HFFc6 (cell line): ENCODE data around the gene SMIM32. TPM values are rescaled to one million over a fixed set of nuclear protein-coding genes. Genes with fewer than 3 reads are reported as not detected.

Experiments
- DNase-seq: peaks from one replicate; pipeline ENCODE4 v3.0.0-alpha.2; 2018
- H3K27ac Mint-ChIP-seq: 2 replicates; pipeline ENCODE4 v1.8.0; 2020; ENCODE audit warnings: mild to moderate bottlenecking, mixed read lengths
- H3K27me3 Mint-ChIP-seq: 2 replicates; pipeline ENCODE4 v1.8.0; 2021; ENCODE audit warnings: mild to moderate bottlenecking, moderate library complexity, mixed read lengths; ENCODE audit not compliant: insufficient read depth
- H3K36me3 Mint-ChIP-seq: 2 replicates; pipeline ENCODE4 v1.8.0; 2021; ENCODE audit warnings: low read depth, mixed read lengths
- H3K4me1 Mint-ChIP-seq: 2 replicates; pipeline ENCODE4 v1.8.0; 2020; ENCODE audit warnings: low read depth, mixed read lengths
- H3K4me3 Mint-ChIP-seq: 2 replicates; pipeline ENCODE4 v1.8.0; 2020; ENCODE audit warnings: mild to moderate bottlenecking, moderate library complexity, mixed read lengths
- H3K9me3 Mint-ChIP-seq: 2 replicates; pipeline ENCODE4 v1.8.0; 2020; ENCODE audit warnings: mild to moderate bottlenecking, mixed read lengths
- total RNA-seq, 6 experiments: library from RNA; stranded (reverse); fragmentation: NEBNext Ultra II Directional; extraction: Animal tissue kit (Norgen Biotek cat#: 25700); gene quantifications; 2 replicates in 1 of 6; 3 replicates in 5 of 6; pipeline ENCODE4 v1.2.3, GENCODE V29; 2021
- TF ChIP-seq, protein P1 (sequence below): fragments of 200-600 bp; sonication (generic); IDR thresholded peaks from 2 replicates; pipeline ENCODE4 v1.5.0; 2021; ENCODE audit warnings: antibody characterized with exemption, mild to moderate bottlenecking

The SMIM32 gene
- total RNA-seq, 6 experiments from 2014 or later, result not detected

DNA sequence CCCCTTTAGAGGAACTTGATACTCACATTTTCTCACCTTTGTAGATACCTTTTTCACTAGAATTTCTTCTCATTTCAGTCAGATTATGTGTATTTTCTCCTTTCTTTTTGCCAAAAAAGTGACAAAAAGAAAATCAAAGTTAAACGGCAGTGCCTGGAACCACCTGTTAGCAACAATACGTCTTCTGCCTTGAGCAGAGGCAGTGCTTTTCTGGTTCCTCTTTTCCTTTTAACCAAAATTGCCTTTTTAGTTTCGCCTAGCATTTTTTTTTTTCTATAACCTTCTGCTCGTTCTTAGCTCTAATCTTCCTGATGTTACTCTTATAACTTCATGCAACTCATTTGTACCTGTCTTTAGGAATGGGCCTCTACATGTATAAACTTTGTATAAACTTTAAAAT, 26.1 kb downstream of the SMIM32 start:
- H3K36me3 Mint-ChIP-seq, result 0 out of 2 replicates have a peak, but pooled peaks cover 5% of the 10 kb centered on the region
- H3K27ac Mint-ChIP-seq, result no peak overlapping the region
- H3K9me3 Mint-ChIP-seq, result no peaks in the 10 kb centered on the region
- H3K4me3 Mint-ChIP-seq, result no peak overlapping the region
- peaks cover 3% of the 10 kb centered on the region for H3K4me1 Mint-ChIP-seq
- TF ChIP-seq, protein P1, sequence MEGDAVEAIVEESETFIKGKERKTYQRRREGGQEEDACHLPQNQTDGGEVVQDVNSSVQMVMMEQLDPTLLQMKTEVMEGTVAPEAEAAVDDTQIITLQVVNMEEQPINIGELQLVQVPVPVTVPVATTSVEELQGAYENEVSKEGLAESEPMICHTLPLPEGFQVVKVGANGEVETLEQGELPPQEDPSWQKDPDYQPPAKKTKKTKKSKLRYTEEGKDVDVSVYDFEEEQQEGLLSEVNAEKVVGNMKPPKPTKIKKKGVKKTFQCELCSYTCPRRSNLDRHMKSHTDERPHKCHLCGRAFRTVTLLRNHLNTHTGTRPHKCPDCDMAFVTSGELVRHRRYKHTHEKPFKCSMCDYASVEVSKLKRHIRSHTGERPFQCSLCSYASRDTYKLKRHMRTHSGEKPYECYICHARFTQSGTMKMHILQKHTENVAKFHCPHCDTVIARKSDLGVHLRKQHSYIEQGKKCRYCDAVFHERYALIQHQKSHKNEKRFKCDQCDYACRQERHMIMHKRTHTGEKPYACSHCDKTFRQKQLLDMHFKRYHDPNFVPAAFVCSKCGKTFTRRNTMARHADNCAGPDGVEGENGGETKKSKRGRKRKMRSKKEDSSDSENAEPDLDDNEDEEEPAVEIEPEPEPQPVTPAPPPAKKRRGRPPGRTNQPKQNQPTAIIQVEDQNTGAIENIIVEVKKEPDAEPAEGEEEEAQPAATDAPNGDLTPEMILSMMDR, result no peak
- no peaks in the 10 kb centered on the region for H3K27me3 Mint-ChIP-seq
- no peak for DNase-seq

DNA sequence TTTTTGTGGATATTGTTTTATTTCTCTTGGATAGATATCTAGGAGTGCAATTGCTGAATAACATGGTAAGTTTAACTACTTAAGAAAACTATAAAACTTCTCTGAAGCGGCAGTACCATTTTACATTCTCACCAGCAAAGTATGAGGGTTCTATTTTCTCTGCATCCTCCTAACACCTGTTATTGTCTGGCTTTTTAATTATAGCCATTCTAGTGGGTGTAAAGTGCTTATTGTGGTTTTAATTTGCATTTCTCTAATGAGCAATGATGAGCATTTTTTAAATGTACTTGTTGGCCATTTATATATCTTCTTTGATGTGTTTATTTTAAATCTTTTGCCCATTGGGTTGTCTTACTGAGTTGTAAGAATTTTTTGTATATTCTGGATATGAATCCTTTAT, 28.7 kb downstream of the SMIM32 start:
- Mint-ChIP-seq H3K9me3 (no peaks in the 10 kb centered on the region), H3K27me3 (no peaks in the 10 kb centered on the region), H3K36me3 (0 out of 2 replicates have a peak, but pooled peaks cover 5% of the 10 kb centered on the region)

DNA sequence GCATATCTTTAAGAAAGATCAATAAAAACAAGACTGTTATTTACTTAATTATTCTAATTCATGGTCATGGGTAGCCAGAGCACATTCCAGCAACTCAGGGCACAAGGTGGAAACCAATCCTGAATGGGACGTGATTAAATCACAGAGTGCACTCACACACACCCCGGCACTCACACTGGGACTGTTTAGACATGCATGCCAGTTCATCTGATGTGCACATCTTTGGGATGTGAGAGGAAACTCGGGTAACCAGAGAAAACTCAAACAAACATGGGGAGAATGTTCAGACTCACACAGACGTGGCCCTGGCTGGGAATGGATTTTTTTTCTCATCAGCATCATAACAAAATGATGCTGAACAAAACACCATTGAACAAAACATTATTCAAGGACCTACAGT, 31.0 kb downstream of the SMIM32 start:
- H3K4me3 Mint-ChIP-seq, result no peak overlapping the region
- H3K27ac Mint-ChIP-seq, result peak overlapping the region; percentile 43
- no peak for DNase-seq
- H3K4me1 Mint-ChIP-seq, result peaks cover 33% of the 10 kb centered on the region
- no peaks in the 10 kb centered on the region for H3K9me3 Mint-ChIP-seq
- peaks cover 8% of the 10 kb centered on the region for H3K36me3 Mint-ChIP-seq
- no peaks in the 10 kb centered on the region for H3K27me3 Mint-ChIP-seq
- TF ChIP-seq, protein P1, result no peak

More for the DNA sequence above, 28.7 kb downstream of the SMIM32 start:
- DNase-seq, result no peak
- no peak overlapping the region for H3K27ac Mint-ChIP-seq
- TF ChIP-seq, protein P1, result no peak
- H3K4me3 Mint-ChIP-seq, result no peak overlapping the region
- peaks cover 23% of the 10 kb centered on the region for H3K4me1 Mint-ChIP-seq

- H3K36me3 Mint-ChIP-seq, result peaks cover 31% of the 10 kb centered on the region
- peaks cover 51% of the 10 kb centered on the region for H3K4me1 Mint-ChIP-seq
- no peak overlapping the region for H3K4me3 Mint-ChIP-seq
Observed at GRCh38 chr5:136159457-136159856, 33.5 kb downstream of the SMIM32 start.

GRCh38 chr5:136157514-136157913, 35.4 kb downstream of the SMIM32 start:
- Mint-ChIP-seq H3K36me3 (peaks cover 37% of the 10 kb centered on the region), H3K27ac (no peak overlapping the region), H3K27me3 (no peaks in the 10 kb centered on the region), H3K4me1 (peaks cover 51% of the 10 kb centered on the region), H3K4me3 (no peak overlapping the region), H3K9me3 (no peaks in the 10 kb centered on the region)
- no peak for DNase-seq
- TF ChIP-seq, protein P1, result no peak

More at GRCh38 chr5:136159457-136159856, 33.5 kb downstream of the SMIM32 start:
- DNase-seq, result no peak
- TF ChIP-seq, protein P1, result no peak
- no peaks in the 10 kb centered on the region for H3K9me3 Mint-ChIP-seq
- peak overlapping the region; percentile 39; the same call in 1 of the 2 replicates for H3K27ac Mint-ChIP-seq
- no peaks in the 10 kb centered on the region for H3K27me3 Mint-ChIP-seq

- Mint-ChIP-seq H3K4me3 (no peak overlapping the region), H3K36me3 (peaks cover 37% of the 10 kb centered on the region), H3K27ac (peak overlapping the region; percentile 2; the same call in 1 of the 2 replicates), H3K27me3 (no peaks in the 10 kb centered on the region), H3K4me1 (peaks cover 44% of the 10 kb centered on the region), H3K9me3 (no peaks in the 10 kb centered on the region)
- peak; percentile 35 for DNase-seq
- TF ChIP-seq, protein P1, result no peak
Observed at GRCh38 chr5:136155761-136156160, 37.2 kb downstream of the SMIM32 start.
